Rectal smooth muscle tissue (tissue), 1 donor: ENCODE data around the gene CDX2.

Experiments
- H3K27ac ChIP-seq: one replicate; pipeline ENCODE4 v1.7.0; 2013; ENCODE audit warnings: low read depth, low read length, inconsistent platforms
- H3K27me3 ChIP-seq: one replicate; pipeline ENCODE4 v1.7.0; 2013; ENCODE audit warnings: low read length; ENCODE audit not compliant: control insufficient read depth, insufficient read depth
- H3K36me3 ChIP-seq: one replicate; pipeline ENCODE4 v1.7.0; 2013; ENCODE audit warnings: low read length; ENCODE audit not compliant: control insufficient read depth, insufficient read depth
- H3K4me1 ChIP-seq: one replicate; pipeline ENCODE4 v1.7.0; 2013; ENCODE audit warnings: low read length; ENCODE audit not compliant: control insufficient read depth, insufficient read depth
- H3K4me3 ChIP-seq: one replicate; pipeline ENCODE4 v1.7.0; 2013; ENCODE audit warnings: low read length
- H3K9ac ChIP-seq: one replicate; pipeline ENCODE4 v1.7.0; 2013; ENCODE audit warnings: low read length

CDX2 gene

GRCh38 chr13:27919934-27920676 is 49.0 kb downstream of the CDX2 start, which contains the start of gene PDX1:
TSS of gene PDX1 (plus strand) at chr13:27920000. CDS start at chr13:27920139, 139 bp downstream.
- Histone ChIP-seq H3K27ac (no peak within 1 kb of the TSS), H3K4me1 (no peaks in the 10 kb centered on the region), H3K36me3 (no peaks in the 10 kb centered on the region), H3K4me3 (peak within 1 kb of the TSS; percentile 54), H3K9ac (no peak within 1 kb of the TSS), H3K27me3 (peaks cover 70% of the 10 kb centered on the region)

GRCh38 chr13:27919659-27919933 is 49.5 kb downstream of the CDX2 start:
- Histone ChIP-seq H3K4me1 (no peaks in the 10 kb centered on the region), H3K4me3 (peak overlapping the region; percentile 54), H3K9ac (no peak overlapping the region), H3K27ac (no peak overlapping the region), H3K27me3 (peaks cover 66% of the 10 kb centered on the region), H3K36me3 (no peaks in the 10 kb centered on the region)

- Histone ChIP-seq H3K27ac (no peak overlapping the region), H3K9ac (no peak overlapping the region), H3K36me3 (no peaks in the 10 kb centered on the region), H3K4me1 (no peaks in the 10 kb centered on the region), H3K4me3 (no peak overlapping the region), H3K27me3 (peaks cover 64% of the 10 kb centered on the region)
Measured at GRCh38 chr13:27918918-27919658, 50.0 kb downstream of the CDX2 start.

- Histone ChIP-seq H3K9ac (no peak overlapping the region), H3K4me1 (no peaks in the 10 kb centered on the region), H3K27ac (no peak overlapping the region), H3K27me3 (peaks cover 58% of the 10 kb centered on the region), H3K36me3 (no peaks in the 10 kb centered on the region), H3K4me3 (peak overlapping the region; percentile 27)
Measured at GRCh38 chr13:27918041-27918917, 50.8 kb downstream of the CDX2 start.

GRCh38 chr13:27917121-27917947 is 51.8 kb downstream of the CDX2 start:
- H3K27ac ChIP-seq: no peak overlapping the region
- no peak overlapping the region for H3K4me3 ChIP-seq
- H3K9ac ChIP-seq: no peak overlapping the region
- H3K4me1 ChIP-seq: no peaks in the 10 kb centered on the region
- no peaks in the 10 kb centered on the region for H3K36me3 ChIP-seq
- H3K27me3 ChIP-seq: peaks cover 49% of the 10 kb centered on the region

- Histone ChIP-seq H3K36me3 (no peaks in the 10 kb centered on the region), H3K4me1 (no peaks in the 10 kb centered on the region), H3K27ac (no peak overlapping the region), H3K4me3 (no peak overlapping the region), H3K9ac (no peak overlapping the region), H3K27me3 (peaks cover 32% of the 10 kb centered on the region)
Measured at GRCh38 chr13:27915301-27916207, 53.6 kb downstream of the CDX2 start.

GRCh38 chr13:27913160-27913559 is 56.0 kb downstream of the CDX2 start:
- Histone ChIP-seq H3K4me1 (no peaks in the 10 kb centered on the region), H3K36me3 (no peaks in the 10 kb centered on the region), H3K4me3 (no peak overlapping the region), H3K9ac (no peak overlapping the region), H3K27me3 (peaks cover 23% of the 10 kb centered on the region), H3K27ac (no peak overlapping the region)

GRCh38 chr13:27911521-27911920 is 57.6 kb downstream of the CDX2 start:
- Histone ChIP-seq H3K9ac (no peak overlapping the region), H3K4me3 (no peak overlapping the region), H3K4me1 (no peaks in the 10 kb centered on the region), H3K27ac (no peak overlapping the region), H3K36me3 (no peaks in the 10 kb centered on the region), H3K27me3 (peaks cover 10% of the 10 kb centered on the region)
